Heart right ventricle (tissue), 12 donors: Measurements from ENCODE around the gene ELMO1. TPM values are rescaled to one million over a fixed set of nuclear protein-coding genes. Genes with fewer than 3 reads are reported as not detected.

ENCODE experiments used
- microRNA-seq, 2 donors: library from miRNA; unstranded; fragments of <30 nt; microRNA quantifications; one replicate each; pipeline ENCODE4 v1.2.0, GENCODE V29; 2021
- polyA plus RNA-seq, 2 donors: library from polyadenylated mRNA; stranded (reverse); fragments of 200-250 nt; gene quantifications; one replicate each; pipeline ENCODE4 v1.2.3, GENCODE V29; 2013
- total RNA-seq, 10 donors: library from RNA; stranded (reverse); fragmentation: NEBNext Ultra II Directional in 3 of 10; extraction: Animal tissue kit (Norgen Biotek cat#: 25700) in 3 of 10; gene quantifications; one replicate each; pipeline versions ENCODE4 v1.2.1 to v1.2.4, GENCODE V29; 2021 to 2023
- donor health status: ischemic (EF 13 %, LVEDD 7.1; RV severe dilation, severe dysfunction).
- donor health status: healthy with polysubstance abuse.
- donor health status: DM: no; HTN: yes; CAD: no.
- donor health status: DM: no; HTN: no; CAD: no.
- donor health status: ischemic (EF 25% LVEDD 6.9; RV normal size, moderate dysfunction).
- donor health status: ischemic (EF 25% LVEDD 5.7; RV mildly dilated, moderate dysfunction).
- donor health status: healthy.
- donor health status: nonischemic (EF 11% LVEDD 7.7; RV severe dilation, severe dysfunction).
- donor health status: DM: yes; HTN: yes; CAD: no.
- donor health status: PGD.
- donor health status: ischemic (EF 29% LVEDD 5.4; RV normal size, mild dysfunction).
- donor health status: nonischemic (EF 23%, LVEDD 6.1; RV moderate dilation, normal function).

ELMO1 gene
- total and polyA plus RNA-seq, 12 donors = 8.5 to 18.0 (median 13.9) TPM

Small RNA genes within 50 kb of the gene (microRNA-seq; reads per million reads assigned to microRNA genes)
- gene MIR1200 = 0 reads per million in 2 donors

Other genes starting within 250 kb of the ELMO1 start
- gene GPR141, start 234.9 kb upstream of the ELMO1 start, total RNA-seq = 1 to 10 TPM in 1 of 10 donors, under 1 TPM in 3, not detected in 6; 0.32 to 3.1 (median 0.74) TPM
- under 1 TPM in 1 of 2 donors, not detected in 1; 0.06 TPM for gene GPR141, start 234.9 kb upstream of the ELMO1 start, polyA plus RNA-seq